M059J (cell line): ENCODE data around the gene BARHL1. TPM values are rescaled to one million over a fixed set of nuclear protein-coding genes. Genes with fewer than 3 reads are reported as not detected.
A peak's percentile ranks its signal among the peaks of the same experiment; 100 is the strongest.

Experiments used
- DNase-seq: peaks from one replicate; pipeline ENCODE4 v3.0.0-alpha.2; 2012; ENCODE audit warnings: low read depth
- total RNA-seq: library from RNA; depleted of rRNA; stranded (reverse); fragments of >200 nt; shearing (Covaris generic); gene quantifications from 2 replicates; pipeline ENCODE4 v1.2.3, GENCODE V29; 2014; rRNA removed

BARHL1 gene
- total RNA-seq, 1 experiment from 2014 or later, result not detected

DNA sequence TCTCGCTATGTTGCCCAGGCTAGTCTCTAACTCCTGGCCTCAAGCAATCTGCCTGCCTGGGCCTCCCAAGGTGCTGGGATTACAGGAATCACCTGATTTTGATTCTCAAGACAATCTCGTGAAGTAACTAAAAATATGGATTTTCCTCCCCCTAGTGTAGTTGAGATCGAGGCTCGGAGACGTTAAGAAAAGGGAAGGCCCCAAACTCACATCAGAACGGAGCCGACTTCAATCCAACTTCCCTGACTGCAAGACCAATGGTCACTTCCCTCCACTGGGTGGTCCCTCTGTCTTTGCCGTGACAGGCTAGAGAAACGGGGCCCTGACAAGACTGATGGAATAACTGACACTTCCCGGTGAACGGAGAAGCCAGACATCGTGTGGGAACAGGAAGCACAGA lies 28.3 kb downstream of the BARHL1 start:
- DNase-seq, result no peak

GRCh38 chr9:132614324-132614723 lies 31.9 kb downstream of the BARHL1 start:
- DNase-seq, result no peak

DNA sequence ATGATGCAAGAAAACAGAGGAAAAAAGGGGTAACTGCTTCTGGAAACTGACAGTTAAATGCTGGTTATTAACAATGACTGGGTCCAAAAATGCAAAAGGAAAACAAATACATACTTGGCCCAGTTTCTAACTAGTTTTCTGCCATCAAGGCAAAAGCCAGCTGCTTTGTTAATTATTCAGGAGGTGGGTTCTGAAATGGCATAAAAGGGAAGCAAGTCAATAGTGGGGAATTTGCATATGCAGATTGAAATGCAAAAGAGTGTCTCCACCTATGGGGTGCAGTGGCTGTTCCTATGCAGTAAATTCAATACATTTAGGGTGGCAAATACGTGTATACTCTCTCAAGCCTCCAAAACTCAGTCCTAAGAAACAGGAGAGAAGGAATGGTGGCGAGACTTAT lies 33.4 kb downstream of the BARHL1 start:
- DNase-seq, result no peak

- no peak for DNase-seq
Observed at GRCh38 chr9:132616725-132617124, 34.3 kb downstream of the BARHL1 start.

DNA sequence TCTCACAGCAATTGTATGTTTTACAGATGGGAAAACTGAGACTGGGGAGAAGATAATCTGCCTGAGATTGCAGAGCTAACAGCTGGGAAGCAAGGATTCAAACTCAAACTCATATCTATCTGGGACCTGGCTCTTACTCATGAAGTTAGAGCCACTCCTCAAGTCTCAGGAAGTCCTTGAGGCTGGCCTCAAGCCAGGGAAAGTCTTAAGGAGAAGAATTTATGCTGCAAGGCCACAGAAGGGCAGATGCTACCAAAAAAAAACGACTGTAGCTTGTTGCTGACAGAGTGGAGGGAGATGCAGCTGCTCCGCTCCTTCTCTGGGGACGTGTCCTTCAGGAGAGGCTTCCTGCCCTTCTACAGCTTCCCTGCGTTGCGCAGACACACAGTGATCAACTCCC lies 39.8 kb downstream of the BARHL1 start:
- DNase-seq, result peak; percentile 65

DNA sequence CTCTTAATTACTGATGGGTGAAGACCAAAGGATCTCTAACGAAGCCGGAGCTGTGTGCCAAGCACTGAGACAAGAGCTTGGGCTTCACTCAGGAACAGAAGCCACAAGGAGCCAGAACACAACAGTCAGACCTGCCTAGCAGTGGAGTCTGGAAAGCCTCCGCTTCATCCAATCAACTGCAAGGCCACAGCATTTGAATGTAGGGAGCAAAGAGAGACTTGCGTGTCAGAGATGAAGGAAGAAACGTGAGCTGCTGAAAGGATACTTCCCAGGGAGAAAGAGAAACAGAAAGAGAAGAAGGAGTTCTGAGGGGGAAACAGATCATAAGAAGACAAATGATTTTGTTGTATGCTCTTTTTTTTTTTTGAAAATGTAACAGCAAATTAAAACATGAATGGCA lies 43.9 kb downstream of the BARHL1 start:
- DNase-seq, result no peak

DNA sequence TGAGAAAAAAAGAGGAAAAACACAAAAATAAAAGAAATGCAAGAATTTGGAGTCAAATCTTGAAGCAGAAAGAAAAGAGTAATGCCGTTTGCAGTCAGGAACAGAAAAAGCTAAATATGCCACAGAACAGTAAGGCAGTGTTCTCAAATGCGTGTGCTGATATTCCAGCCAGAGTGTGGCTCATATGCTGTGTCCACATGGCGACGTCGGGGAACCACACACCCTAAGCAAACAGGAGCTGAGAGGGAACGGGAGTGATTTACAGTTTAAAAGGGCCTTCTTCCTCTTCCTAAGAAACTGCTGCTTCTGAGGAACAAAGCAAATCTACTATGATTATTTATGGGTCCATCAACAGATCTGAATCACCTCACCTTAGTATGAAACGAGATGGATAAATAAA lies 44.7 kb downstream of the BARHL1 start:
- no peak for DNase-seq

- no peak for DNase-seq
Observed at GRCh38 chr9:132627594-132627993, 45.2 kb downstream of the BARHL1 start.

DNA sequence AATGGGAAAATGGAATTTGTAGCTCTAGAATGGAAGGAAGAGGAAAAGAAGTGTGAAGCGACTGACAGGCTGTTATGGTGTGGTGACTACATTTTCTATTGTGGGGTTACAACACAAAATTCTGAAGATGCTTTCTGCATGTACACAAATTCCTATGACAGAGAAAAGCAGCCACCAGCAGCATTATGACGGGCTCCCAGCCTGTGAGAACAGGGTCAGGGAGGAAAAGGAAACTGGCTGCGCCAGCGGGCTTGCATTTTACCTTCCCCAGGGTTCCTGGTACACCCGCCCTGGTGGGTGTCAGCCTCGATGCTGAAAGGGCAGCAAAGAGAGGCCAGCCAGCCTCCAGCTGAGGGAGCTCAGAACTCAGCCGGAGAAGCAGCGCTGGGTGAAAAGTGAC lies 46.3 kb downstream of the BARHL1 start:
- DNase-seq, result no peak

DNA sequence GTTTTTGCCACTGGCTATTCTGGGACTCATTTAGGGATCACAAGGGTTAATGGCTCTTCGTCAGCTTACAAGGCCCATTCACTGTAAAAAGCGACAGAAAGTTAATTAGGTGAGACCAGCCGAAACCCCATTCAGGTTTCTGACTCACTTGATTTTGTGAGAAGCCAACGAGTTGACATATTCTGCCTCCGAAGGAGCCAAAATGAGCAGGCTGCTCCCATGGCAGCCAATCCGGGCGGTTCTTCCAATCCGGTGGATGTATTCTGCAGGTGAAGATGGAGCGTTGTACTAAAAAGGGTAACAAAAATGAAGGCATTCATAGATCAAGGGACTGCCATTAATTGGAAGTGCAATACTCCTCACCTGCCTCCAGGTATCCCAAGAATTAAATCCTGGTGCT lies 47.7 kb downstream of the BARHL1 start:
- DNase-seq, result no peak

- no peak for DNase-seq
Observed at GRCh38 chr9:132630811-132631210, 48.4 kb downstream of the BARHL1 start.

DNA sequence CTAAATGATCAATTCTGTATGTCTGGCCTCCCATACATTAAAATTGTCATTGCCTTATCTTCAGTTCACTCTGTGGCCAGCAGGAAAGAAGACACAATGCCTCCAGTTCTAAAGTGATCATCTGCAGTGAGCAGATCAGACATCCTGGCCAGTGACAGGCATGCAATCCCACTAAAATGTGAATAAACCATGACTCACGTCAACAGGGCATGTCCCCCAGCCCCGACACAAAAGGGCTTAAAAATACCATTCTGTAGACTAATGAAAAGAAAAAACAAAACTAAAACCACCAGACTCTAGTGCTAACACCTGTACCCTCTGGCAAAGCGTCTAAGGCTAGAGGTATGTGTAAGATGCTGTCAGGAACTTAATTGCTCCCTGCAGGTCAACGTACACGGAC lies 48.9 kb downstream of the BARHL1 start:
- peak; percentile 92 for DNase-seq

DNA sequence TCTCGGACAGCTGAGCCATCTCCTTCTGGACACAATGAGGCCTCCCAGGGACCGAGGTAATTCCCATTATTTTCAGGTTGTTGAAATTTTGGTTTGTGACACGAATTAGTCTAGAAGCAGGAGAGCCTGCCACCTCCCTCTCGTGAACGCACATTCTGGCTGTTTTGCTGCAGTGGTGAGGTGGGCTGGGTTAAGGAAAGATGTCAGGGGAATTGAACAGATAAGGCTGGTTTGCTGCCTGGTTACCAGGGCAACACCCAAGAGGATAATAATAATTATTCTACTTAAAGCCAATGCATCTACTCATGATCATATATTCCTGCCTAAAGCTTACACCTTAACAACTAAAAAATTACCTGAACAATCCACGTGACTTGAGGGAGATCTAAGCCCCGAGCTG lies 49.3 kb downstream of the BARHL1 start:
- no peak for DNase-seq

GRCh38 chr9:132632413-132633129 lies 50.2 kb downstream of the BARHL1 start:
- DNase-seq, result no peak

GRCh38 chr9:132634327-132634726 lies 51.9 kb downstream of the BARHL1 start:
- DNase-seq, result no peak

- DNase-seq, result no peak
Observed at GRCh38 chr9:132637351-132637750, 54.9 kb downstream of the BARHL1 start.

- no peak for DNase-seq
Observed at GRCh38 chr9:132637801-132638200, 55.4 kb downstream of the BARHL1 start.

DNA sequence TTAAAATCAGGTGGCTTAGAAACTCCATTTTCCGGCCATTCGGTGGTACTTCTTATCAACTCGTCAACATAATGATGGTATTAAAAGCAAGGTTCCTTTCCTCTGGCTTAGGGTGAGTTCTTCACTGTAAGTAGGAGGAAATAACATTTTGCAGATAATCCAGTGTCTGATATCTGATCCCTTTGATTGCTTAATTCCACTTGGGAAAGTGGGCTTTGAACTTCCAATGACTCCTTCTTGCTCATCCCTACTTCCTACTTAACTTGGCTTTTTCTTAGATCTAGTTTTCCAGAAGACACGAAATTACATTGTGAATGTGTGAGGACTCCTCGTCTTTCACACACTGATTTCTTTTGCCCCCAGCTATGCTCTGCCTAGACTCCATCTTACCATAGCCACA lies 55.8 kb downstream of the BARHL1 start:
- no peak for DNase-seq

DNA sequence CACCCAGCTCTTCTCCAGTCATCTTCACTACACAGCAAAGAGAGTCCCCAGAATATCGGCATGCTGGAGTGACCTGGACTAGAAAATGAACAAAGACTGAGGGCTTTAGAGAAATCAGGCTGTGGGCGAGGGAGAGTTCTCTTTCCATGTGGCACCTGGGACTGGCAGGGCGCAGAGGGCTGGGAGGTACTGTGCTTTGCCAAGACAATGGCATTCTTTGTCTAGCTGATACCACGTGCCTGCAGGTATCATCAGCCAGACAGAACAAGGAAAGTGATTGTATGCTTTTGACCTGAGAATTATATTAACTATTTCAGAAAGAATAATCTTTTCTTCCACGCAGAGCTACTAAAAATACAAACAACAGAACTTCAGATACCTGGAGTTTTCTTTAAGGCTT lies 56.9 kb downstream of the BARHL1 start:
- DNase-seq, result no peak

Other genes starting within 250 kb of the BARHL1 start
- 21.9 and 31.3 TPM in 2 replicates for gene SETX, start 227.6 kb upstream of the BARHL1 start, total RNA-seq
- 14.8 and 19.0 TPM in 2 replicates for gene TTF1, start 175.8 kb upstream of the BARHL1 start, total RNA-seq
- not detected in 2 replicates for gene CFAP77, start 172.4 kb upstream of the BARHL1 start, total RNA-seq
- gene DDX31, start 87.4 kb downstream of the BARHL1 start, total RNA-seq, result 11.6 and 18.0 TPM in 2 replicates
- gene GTF3C4, start 87.9 kb downstream of the BARHL1 start, total RNA-seq, result 14.6 and 23.3 TPM in 2 replicates